Measurements from ENCODE around the gene SUN1. TPM values are rescaled to one million over a fixed set of nuclear protein-coding genes. Genes with fewer than 3 reads are reported as not detected.
A peak's percentile ranks its signal among the peaks of the same experiment; 100 is the strongest.

The SUN1 gene
- total RNA-seq, 1 donor from 2014 or later = 183 TPM

DNA sequence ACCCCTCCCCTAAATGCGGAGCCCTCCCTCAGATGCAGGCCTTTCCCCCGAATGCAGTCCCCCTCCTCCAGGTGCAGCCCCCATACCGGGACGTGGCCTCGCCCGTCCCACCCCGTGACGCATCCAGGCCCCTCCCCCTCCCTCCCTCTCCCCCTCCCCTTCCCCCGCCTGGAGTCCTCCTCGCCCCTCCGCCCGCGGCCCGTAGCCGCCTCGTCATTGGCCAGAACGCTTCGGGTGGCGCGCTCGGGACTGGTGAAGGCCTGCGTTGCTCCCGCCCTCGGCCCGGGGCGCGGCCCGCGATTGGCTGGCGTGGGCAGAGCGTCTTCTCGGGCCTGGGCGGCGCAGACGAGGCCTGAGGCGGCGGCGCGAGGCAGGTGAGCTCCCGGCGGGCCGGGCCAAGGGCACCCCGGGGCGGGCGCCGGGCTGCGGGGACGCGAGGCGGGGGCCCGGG, 16.0 kb upstream of the SUN1 start:
- no peaks in the 10 kb centered on the region for H3K36me3 ChIP-seq
- H3K4me1 ChIP-seq = peaks cover 87% of the 10 kb centered on the region
- peak overlapping the region; percentile 97 for H3K27ac ChIP-seq (replicated peaks)
- no peaks in the 10 kb centered on the region for H3K27me3 ChIP-seq (ENCODE audit: low read depth)
- H3K4me3 ChIP-seq = peak overlapping the region; percentile 94
- DNase-seq = peak; percentile 98
- H3K9me3 ChIP-seq (replicated peaks) = no peaks in the 10 kb centered on the region
- intact Hi-C loops (cut with micrococcal nuclease) = no loop called here
- TF ChIP-seq CTCF (IDR thresholded peaks at IDR 0.05; ENCODE audit: borderline replicate concordance) = no peak

GRCh38 chr7:816751-817671, 15.3 kb upstream of the SUN1 start:
- intact Hi-C loops (cut with micrococcal nuclease) = no loop called here
- Histone ChIP-seq H3K4me1 (peaks cover 90% of the 10 kb centered on the region), H3K27me3 (ENCODE audit: low read depth) (no peaks in the 10 kb centered on the region), H3K9me3 (replicated peaks) (no peaks in the 10 kb centered on the region), H3K36me3 (no peaks in the 10 kb centered on the region), H3K27ac (replicated peaks) (peak overlapping the region; percentile 97), H3K4me3 (peak overlapping the region; percentile 94)
- no peak for TF ChIP-seq CTCF (IDR thresholded peaks at IDR 0.05; ENCODE audit: borderline replicate concordance)
- no peak for DNase-seq

DNA sequence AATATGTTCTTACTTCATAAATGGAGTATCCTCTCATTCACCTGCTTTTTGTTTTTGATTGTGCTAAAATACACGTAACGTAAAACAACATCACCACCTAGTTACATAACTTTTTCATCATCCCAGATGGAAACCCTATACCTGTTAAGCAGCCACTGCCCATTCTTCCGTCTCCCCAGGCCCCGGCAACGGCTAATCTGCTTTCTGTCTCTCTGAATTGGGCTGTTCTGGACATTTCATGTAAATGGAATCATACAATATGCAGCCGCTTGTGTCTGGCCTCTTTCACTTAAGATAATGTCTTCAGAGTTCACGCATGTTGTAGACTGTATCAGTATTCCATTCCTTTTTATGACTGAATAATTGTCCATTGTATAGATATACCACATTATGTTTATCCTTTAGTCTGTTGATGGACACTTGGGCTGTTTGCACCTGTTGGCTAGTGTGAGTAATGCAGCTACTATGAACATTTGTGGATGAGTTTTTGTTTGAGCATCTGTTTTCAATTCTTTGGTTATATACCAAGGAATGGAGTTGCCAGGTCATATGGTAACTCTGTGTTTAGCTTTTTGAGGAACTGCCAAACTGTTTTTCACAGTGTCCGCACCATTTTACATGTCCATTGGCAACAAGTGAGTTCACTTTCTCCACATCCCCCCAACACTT, 14.1 kb upstream of the SUN1 start:
- peaks cover 90% of the 10 kb centered on the region for H3K4me1 ChIP-seq
- H3K9me3 ChIP-seq (replicated peaks) = no peaks in the 10 kb centered on the region
- H3K27me3 ChIP-seq (ENCODE audit: low read depth) = no peaks in the 10 kb centered on the region
- H3K4me3 ChIP-seq = peak overlapping the region; percentile 94
- H3K36me3 ChIP-seq = no peaks in the 10 kb centered on the region
- DNase-seq = no peak
- intact Hi-C loops (cut with micrococcal nuclease) = no loop called here
- H3K27ac ChIP-seq (replicated peaks) = peak overlapping the region; percentile 97
- peak; percentile 51 for TF ChIP-seq CTCF (IDR thresholded peaks at IDR 0.05; ENCODE audit: borderline replicate concordance)

DNA sequence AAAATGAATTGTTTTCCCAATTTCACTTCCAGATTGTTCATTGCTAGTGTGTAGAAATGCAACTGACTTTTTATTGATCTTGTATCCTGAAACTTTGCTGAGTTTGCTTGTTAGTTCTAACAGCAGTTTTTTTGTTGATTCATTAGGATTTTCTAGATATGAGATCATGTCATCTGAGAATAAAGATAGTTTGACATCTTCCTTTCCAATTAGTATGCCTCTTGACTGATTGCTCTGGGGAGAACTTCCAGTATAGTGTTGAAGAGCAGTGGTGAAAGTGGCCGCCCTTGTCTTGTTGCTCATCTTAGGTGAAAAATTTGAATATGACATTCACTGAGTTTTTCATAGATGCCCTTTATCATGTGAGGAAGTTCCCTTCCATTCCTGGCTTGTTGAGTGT, 11.9 kb upstream of the SUN1 start:
- Histone ChIP-seq H3K27ac (replicated peaks) (peak overlapping the region; percentile 95), H3K4me1 (peaks cover 91% of the 10 kb centered on the region), H3K4me3 (no peak overlapping the region), H3K36me3 (no peaks in the 10 kb centered on the region), H3K9me3 (replicated peaks) (no peaks in the 10 kb centered on the region), H3K27me3 (ENCODE audit: low read depth) (no peaks in the 10 kb centered on the region)
- no peak for TF ChIP-seq CTCF (IDR thresholded peaks at IDR 0.05; ENCODE audit: borderline replicate concordance)
- intact Hi-C loops (cut with micrococcal nuclease) = no loop called here
- DNase-seq = no peak

GRCh38 chr7:821688-822087, 10.6 kb upstream of the SUN1 start:
- H3K9me3 ChIP-seq (replicated peaks) = no peaks in the 10 kb centered on the region
- no peak overlapping the region for H3K4me3 ChIP-seq
- peak; percentile 42 for TF ChIP-seq CTCF (IDR thresholded peaks at IDR 0.05; ENCODE audit: borderline replicate concordance)
- H3K36me3 ChIP-seq = no peaks in the 10 kb centered on the region
- intact Hi-C loops (cut with micrococcal nuclease) = no loop called here
- H3K4me1 ChIP-seq = peaks cover 98% of the 10 kb centered on the region
- DNase-seq = no peak
- H3K27me3 ChIP-seq (ENCODE audit: low read depth) = no peaks in the 10 kb centered on the region
- peak overlapping the region; percentile 95 for H3K27ac ChIP-seq (replicated peaks)
